ENCODE data around the gene ZBTB18.

GRCh38 chr1:244006961-244007360, 44.1 kb upstream of the ZBTB18 start:
- no peak for TF ChIP-seq CTCF (IDR thresholded peaks at IDR 0.05; ENCODE audit: low read depth, low read length)
- TF ChIP-seq POLR2A (IDR thresholded peaks at IDR 0.05; ENCODE audit: extremely low read depth, insufficient read length) = no peak
- no peak for TF ChIP-seq MAX (IDR thresholded peaks at IDR 0.05; ENCODE audit: low read depth, low read length)
- no peak for TF ChIP-seq MYC (IDR thresholded peaks at IDR 0.05; ENCODE audit: low read depth, low read length)
